ENCODE measurements around the gene ADORA2A.

The ADORA2A gene

DNA sequence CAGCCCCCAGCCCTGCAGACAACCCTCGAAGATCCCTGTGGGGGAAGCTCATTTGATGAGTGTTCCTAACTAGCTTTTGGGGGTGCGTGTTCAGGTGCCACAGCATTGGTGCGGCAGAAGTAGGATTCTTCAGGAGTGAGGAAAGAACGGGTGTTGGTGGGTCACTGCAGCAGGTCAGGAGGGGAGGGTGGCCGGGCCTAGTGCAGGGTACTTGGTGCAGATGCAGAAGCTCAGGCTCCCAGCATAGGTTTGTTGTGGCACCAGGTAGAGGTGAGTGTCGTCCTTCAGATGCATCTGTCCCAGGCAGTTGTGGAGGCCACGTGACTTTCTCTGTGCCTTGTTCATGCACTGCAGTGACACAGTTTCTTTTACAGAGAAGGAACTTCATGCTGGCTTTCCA, 15.1 kb upstream of the ADORA2A start:
- DNase-seq (ENCODE audit: low read depth) = no peak
- TF ChIP-seq, protein P1, sequence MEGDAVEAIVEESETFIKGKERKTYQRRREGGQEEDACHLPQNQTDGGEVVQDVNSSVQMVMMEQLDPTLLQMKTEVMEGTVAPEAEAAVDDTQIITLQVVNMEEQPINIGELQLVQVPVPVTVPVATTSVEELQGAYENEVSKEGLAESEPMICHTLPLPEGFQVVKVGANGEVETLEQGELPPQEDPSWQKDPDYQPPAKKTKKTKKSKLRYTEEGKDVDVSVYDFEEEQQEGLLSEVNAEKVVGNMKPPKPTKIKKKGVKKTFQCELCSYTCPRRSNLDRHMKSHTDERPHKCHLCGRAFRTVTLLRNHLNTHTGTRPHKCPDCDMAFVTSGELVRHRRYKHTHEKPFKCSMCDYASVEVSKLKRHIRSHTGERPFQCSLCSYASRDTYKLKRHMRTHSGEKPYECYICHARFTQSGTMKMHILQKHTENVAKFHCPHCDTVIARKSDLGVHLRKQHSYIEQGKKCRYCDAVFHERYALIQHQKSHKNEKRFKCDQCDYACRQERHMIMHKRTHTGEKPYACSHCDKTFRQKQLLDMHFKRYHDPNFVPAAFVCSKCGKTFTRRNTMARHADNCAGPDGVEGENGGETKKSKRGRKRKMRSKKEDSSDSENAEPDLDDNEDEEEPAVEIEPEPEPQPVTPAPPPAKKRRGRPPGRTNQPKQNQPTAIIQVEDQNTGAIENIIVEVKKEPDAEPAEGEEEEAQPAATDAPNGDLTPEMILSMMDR (IDR thresholded peaks at IDR 0.05; ENCODE audit: insufficient read depth, low read depth, low read length, missing control alignments) = no peak
- no peak overlapping the region for H3K4me3 ChIP-seq (ENCODE audit: low read depth, low read length)

DNA sequence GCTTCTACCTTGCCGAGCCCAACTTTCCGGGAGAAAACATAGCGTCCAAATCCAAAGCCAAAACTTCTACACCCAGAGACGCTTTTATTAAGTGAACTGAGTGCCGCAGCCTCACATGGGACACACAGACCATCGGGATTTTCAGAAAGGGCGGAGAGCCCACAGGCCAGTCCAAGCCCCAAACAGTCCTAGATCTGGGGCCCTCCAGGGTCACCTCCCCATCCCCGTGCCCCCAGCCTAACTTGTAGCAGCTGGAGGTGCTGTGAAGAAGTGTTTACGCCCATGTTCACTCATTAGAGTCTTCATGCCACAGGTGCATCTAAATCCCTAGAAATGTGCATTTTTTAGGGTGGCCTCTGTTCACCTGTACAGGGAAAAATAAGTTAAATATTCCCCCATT, 14.1 kb upstream of the ADORA2A start:
- TF ChIP-seq, protein P1 (IDR thresholded peaks at IDR 0.05; ENCODE audit: insufficient read depth, low read depth, low read length, missing control alignments) = no peak
- no peak for DNase-seq (ENCODE audit: low read depth)
- no peak overlapping the region for H3K4me3 ChIP-seq (ENCODE audit: low read depth, low read length)

DNA sequence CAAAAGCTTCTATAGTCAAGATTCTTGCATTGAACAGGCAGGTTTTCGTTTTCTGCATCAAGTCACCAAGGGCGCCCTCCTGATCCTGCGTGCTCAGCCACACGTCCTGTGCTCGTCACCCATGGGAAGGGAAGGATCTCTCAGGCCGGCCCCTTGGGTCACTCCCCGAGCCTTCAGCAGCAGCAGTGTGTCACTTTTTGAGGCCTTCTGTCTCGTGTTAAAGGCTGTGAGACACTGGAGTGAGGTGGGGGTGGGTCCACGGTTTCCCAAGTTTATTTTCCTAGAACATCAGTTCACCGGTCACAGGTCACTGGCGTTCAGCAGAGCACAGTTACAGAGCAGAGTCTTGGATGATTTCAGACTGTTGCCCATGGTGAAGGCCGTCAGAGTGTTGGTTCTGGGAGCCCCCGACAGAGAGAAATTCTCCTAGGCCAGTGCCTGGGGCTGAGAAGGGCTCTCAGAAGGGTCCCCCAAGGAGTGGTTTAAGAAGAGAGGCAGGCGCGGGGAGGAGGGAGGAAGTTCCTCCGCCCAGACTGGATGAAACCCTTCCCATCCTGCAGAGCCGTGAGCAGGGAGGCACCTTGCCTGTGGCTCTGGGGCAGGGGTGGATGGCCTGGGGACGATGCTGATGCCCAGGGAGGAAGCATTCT, 13.5 kb upstream of the ADORA2A start:
- TF ChIP-seq, protein P1 (IDR thresholded peaks at IDR 0.05; ENCODE audit: insufficient read depth, low read depth, low read length, missing control alignments) = no peak
- no peak overlapping the region for H3K4me3 ChIP-seq (ENCODE audit: low read depth, low read length)
- DNase-seq (ENCODE audit: low read depth) = no peak

DNA sequence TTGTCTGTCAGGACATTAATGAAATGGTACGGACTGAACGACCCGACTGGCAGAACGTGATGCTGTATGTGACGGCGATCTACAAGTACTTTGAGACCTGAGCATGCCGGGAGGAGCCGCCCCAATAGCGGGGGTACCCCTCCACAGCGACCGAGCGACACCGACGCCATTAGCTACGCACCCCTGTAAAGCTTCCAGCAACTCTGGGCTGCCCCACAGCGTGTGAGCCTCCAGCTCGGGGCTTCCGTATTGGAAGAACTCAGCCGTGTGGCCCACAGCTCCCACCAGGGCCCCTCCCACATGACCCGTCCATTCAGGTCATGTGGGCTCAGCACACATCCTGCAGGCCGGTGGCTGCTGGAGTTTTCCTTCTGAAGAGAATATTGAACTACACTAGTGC, 12.9 kb upstream of the ADORA2A start:
- TF ChIP-seq, protein P1 (IDR thresholded peaks at IDR 0.05; ENCODE audit: insufficient read depth, low read depth, low read length, missing control alignments) = no peak
- DNase-seq (ENCODE audit: low read depth) = no peak
- H3K4me3 ChIP-seq (ENCODE audit: low read depth, low read length) = no peak overlapping the region

DNA sequence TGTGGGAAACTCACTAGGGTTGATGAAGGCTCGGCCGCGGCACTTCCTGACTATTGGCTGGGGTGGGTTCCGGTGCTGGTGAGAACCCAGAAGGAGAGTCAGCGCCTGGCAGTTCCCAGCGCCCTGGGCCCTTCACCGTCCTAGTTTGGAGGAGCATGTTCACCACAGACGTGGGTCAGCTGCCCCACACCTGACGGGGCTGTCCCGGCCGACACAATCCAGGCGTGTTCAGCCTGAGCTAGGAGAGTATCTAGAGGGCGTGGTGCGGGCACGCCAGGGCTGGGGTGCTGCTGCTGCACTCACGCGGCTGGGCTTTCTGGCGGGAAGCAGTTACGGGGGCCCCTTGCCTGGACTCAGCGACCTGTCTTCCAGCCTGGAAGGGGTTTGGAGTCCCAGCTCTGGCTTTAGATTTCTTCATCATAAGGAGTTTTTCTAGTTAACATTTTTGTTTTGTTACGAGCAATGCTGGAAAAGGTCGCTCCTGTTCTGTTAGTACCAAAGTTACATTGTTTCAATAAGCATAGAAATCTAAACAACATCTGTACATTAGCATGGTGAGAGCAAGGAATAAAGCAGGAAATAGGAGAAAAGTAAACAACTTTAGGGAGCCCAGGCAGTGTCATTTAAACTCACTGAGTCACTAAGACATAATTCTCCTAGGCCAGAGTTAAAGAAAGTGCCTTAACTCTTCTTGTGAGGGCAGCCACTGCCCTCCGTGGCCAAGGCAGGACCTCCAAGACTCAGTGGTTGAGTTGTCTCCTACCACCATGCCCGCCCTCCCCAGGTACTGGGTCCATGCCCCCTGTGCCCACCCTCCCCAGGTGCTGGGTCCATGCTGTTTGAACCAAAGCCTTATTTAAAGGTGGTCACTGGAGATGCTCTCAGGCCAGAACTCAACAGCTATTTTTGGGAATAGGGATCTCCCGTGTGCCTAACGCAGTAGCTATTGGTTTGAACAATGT, 12.1 kb upstream of the ADORA2A start:
- TF ChIP-seq, protein P1 (IDR thresholded peaks at IDR 0.05; ENCODE audit: insufficient read depth, low read depth, low read length, missing control alignments) = no peak
- DNase-seq (ENCODE audit: low read depth) = no peak
- H3K4me3 ChIP-seq (ENCODE audit: low read depth, low read length) = no peak overlapping the region

DNA sequence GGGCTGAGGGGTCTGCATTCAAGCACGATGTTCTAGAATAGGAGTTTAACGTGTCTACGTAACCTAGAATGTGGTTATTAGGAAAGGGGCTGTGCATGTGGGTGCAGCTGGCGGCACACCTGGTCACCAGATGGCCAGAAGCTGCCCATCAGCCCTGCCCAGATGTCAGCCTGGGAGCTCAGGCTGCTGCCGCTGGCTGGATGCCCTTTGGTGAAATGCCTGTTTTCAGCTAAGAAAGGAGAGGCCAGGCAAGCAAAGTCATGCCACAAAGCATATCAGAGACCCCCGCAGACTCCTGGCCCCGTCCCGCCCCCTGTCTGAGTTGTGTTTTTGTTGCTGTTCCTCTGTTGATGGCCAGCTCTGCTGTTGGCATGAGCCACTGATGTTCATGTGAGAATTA, 11.3 kb upstream of the ADORA2A start:
- no peak for DNase-seq (ENCODE audit: low read depth)
- no peak overlapping the region for H3K4me3 ChIP-seq (ENCODE audit: low read depth, low read length)
- TF ChIP-seq, protein P1 (IDR thresholded peaks at IDR 0.05; ENCODE audit: insufficient read depth, low read depth, low read length, missing control alignments) = no peak
